GM18951 (cell line): ENCODE results near the gene MAPRE2.

Experiments
- POLR2A ChIP-seq: IDR thresholded peaks from 4 replicates; pipeline ENCODE4 v1.6.1; 2011; ENCODE audit warnings: mild to moderate bottlenecking; ENCODE audit not compliant: insufficient read length, insufficient read depth; ENCODE audit errors: extremely low read depth
- in situ Hi-C: fragments of 300-500 bp; cut with MboI; formaldehyde crosslinking; loops from one replicate; pipeline ENCODE4 v1.12.0; 2022; ENCODE audit warnings: low sequenced_read_pairs, mixed read lengths, inconsistent platforms; ENCODE audit not compliant: unreplicated experiment

The MAPRE2 gene

DNA sequence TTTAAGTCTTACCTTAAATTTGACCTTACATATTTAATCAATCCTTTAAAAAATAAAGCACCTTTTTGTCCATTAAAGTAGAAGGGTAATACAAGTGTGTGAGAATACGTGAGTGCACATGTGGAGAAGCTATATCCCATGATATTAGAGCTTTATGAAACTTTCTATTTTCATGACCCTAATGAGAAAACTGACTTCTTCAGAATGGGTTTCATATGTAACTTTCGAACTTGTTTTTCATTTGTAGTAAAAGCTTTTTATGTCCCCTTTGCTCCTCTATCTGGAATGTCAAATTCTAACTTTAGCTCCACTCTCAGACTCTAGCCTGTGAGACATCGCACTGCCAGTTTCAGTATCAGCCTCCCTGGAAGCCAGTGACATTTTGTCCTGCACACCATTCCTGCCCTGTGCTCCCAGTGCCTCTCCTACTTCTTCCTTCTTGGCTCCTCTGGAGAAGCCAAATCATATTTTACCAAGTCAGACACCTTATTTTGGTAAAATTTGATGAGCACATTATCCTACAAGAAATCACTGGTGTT is 42.0 kb downstream of the MAPRE2 start:
- in situ Hi-C loops: no loop called here
- TF ChIP-seq POLR2A: no peak

DNA sequence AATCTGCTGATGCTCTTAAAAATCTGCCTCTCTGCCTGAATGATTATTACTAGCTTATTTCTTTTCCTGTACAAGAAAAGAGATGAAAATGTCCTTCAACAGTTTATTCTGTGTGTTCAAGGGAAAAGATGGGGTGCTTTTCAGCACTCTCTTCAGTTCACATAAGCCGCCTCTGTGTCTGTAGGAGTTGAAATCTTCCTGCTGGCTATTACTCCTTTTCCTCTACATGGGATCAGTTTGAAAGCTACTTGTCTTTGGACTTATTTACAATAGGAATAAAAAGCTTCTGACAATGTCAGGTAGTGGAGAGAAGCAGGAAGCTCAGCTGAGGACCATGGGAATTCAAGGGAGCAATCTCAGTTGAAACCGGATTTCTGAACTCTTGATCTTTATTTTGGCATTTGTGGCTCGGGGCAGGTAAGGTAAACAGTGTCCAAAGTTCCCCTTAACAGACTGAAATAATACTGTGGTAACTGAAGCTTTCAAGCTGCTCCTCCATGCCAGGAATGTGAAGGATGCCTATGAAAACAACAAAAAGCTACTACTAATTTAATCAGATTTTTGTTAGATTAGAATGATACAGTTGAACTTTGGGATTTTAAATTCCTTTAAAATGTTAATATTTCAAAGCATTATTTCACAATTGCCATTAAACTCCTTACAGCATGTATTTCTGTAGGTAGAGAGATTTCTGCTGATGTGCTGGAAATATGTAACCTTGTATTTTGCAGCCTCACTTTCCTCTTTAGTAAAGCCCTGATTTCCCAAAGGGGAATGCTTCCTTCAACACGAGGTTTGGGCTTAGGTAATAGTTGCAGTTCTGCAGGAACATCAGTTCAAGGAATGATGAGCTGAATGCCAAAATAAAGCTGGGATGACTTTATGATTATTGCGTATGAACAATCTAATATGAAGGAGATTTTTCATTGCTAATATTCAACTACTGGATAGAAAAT is 43.6 kb downstream of the MAPRE2 start:
- in situ Hi-C loops: no loop called here
- no peak for TF ChIP-seq POLR2A

DNA sequence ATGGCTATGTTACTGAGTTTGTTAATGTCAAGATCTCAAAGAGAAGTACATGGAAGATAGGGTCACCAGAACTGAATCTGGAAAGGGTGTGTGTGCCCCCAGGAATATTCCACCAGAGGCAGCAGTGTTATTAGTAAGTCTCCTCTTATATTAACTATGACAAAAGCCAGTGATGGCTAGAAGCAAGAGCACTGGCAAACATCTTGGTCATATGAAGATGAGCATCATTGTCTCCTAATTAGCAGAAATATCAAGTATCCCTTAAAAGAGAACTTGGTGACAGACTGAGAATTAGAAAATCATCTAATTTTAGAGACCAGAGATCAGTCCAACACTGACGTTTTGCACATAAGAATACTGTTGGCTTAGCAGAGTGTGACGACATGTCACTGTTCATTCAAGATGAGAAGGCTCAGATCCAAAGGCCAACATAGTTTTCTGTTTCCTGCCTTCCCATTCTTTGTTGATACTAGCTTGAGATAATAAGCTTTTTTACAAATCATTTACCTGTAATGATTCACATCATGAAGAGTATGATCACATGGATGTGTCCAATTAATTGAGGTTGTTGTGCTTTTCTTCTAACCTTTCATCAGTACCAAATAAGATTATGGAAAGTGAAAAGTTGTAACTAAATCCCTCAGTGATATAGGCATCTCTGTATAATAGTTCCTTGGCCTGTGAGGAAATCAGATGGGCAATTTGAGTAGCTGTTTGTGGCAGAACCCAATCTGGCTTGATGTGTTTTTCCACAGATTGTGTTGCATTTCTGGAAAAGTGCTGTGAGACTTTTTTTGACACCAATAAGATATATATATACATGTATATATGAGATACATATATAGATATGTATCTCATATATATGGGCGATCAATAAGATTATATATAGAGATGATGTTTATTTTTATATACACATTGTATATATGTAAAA is 44.5 kb downstream of the MAPRE2 start:
- TF ChIP-seq POLR2A: no peak
- in situ Hi-C loops: no loop called here

DNA sequence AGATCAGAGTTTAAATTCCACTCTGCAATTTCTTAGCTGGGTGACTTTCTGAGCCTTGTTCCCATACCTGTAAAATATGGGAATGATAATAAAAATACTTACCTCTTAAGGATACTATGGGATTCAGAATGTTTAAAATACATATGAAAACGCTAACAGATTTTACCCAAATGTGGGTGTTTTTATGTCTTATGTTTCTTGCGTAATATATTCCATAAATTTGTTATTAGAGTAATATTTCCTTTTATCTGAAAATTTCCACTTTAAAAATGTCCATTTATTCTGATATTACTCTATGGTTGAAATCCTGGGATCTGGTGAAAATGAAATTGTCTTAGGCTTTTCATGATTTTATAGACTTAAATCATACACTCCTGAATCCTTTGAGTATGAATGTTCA is 45.5 kb downstream of the MAPRE2 start:
- in situ Hi-C loops: no loop called here
- TF ChIP-seq POLR2A: no peak

DNA sequence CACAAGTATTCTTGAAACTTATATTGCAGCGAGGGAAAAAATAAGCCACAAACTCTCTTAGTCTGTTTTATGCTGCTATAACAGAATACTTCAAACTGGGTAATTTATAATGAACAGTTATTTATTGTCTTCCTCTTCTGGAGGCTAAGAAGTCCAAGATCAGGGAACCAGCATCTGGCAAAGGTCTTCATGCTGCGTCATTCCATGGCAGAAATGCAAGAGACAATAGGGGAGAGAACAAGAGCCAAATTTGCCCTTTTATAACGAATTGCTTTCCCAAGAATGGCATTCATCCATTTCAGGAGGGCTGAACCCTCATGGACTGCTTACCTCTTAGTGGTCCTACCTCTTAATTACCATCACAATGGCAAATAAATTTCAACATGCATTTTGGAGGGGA is 46.5 kb downstream of the MAPRE2 start:
- no peak for TF ChIP-seq POLR2A
- in situ Hi-C loops: no loop called here

DNA sequence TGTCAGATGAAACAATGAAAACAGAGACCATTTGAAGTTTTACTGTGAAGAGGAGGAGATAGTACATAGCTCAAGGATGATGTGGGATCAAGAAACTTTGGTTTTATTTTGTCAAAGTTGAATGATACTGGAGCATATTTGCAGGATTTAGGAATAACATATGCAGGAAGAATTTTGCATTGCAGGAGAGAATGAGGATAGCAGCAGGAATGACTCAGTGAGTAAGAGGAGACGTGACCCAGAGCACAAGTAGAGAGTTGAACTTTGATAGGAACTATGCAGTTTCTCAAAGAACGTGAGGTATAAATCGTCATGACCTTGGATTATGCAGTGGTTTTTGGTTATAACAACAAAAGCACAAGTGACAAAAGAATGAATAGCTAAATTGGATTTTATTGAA is 47.7 kb downstream of the MAPRE2 start:
- in situ Hi-C loops: no loop called here
- no peak for TF ChIP-seq POLR2A

DNA sequence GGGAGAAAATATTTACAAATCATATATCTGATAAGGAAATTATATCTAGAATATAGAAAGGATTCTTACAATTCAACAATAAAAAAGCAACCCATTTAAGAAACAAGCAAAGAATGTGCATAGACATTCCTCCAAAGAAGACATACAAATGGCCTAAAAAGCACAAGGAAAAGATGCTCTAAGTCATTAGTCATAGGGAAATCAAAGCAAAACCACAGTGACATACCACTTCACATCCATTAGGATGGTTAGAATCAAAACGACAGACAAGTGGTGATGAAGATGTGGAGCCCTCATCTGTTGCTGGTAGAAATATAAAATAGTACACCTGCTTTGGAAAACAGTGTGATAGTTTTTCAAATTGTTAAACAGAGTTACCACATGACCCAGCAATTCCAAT is 48.2 kb downstream of the MAPRE2 start:
- no peak for TF ChIP-seq POLR2A
- in situ Hi-C loops: no loop called here

DNA sequence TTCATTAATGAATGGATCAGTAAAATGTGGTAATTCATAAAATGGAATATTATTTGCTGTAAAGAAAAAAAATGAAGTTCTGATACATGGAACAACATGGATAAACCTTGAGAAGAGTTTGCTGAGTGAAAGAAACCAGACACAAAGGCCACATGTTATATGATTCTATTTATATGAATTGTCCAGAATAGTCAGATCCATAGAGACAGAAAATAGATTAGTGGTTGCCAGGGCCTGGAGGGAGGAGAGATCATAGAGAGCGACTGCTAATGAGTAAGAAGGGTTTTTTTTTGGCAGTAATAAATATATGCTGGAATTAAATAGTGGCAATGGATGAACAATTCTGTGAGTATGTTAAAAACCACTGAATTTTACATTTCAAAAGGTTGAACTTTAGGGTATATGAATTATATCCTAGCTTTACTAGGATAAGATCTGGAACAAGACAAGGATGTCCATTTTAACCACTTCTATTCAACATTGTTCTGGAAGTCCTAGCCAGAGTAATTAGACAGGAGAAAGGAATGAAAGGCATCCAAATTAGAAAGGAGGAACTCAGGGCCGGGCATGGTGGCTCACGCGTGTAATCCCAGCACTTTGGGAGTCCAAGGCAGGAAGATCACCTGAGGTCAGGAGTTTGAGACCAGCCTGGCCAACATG is 48.8 kb downstream of the MAPRE2 start:
- no peak for TF ChIP-seq POLR2A
- in situ Hi-C loops: no loop called here

DNA sequence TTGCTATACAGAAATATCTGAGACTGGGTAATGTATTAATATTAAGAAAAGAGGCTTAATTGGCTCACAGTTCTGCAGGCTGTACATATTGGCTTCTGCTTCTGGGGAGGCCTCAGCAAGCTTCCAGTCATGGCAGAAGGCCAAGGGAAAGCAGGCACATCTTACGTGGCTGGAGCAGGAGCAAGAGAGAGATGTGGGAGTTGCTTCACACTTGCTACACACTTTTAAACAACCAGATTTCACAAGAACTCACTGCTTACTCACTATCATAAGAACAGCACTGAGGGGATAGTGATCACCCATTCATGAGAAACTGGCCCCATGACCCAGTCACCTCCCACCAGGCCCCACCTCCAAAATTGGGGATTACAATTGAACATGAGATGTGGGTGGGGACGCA is 50.6 kb downstream of the MAPRE2 start:
- in situ Hi-C loops: no loop called here
- no peak for TF ChIP-seq POLR2A

DNA sequence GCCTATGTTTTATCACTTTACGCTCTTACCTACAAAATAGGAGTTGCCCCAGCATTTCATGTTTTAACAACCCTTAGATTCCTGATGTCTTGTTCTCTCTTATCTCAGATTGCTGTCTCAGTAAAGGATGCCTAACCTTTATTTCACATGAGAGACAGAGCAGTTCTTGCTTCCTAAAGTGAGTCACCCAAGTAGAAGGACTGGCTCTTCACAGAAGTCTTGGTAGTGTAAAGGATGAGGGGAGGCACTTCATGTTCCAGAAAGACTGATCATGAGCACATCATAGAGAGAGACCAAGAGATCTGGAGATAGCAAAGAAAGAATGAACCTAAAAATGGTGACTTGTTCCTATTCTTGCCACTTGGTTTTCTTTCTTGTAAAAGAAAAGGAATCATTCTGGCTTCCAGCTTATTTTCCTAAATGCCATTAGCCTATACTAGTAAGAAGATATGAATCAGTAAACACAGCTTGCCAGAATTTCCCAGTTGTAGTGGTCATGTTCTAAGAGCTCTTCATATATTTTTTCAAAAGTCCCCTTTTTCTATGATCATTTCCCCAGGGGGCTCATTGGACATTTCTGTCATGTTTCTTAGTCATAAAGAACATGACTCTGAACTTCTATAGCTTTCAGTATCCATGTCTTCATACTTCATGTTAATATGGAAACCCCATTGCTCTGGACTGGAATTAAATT is 54.9 kb downstream of the MAPRE2 start:
- in situ Hi-C loops: no loop called here
- TF ChIP-seq POLR2A: no peak

DNA sequence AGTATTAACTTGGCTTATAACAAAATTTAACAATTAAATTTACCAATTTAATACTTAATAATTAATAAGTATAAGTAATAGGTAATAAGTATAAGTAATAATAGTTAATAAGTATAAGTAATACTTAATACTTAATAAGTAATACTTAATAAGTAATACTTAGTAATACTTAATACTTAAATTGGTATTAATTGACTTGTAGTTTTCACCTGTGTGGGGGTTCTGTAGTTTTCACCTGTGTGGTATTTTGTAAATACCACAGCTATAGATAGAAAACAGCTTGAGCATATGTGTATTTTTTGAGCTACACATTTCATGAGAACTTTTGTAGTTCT is 55.4 kb downstream of the MAPRE2 start:
- in situ Hi-C loops: no loop called here
- TF ChIP-seq POLR2A: no peak

DNA sequence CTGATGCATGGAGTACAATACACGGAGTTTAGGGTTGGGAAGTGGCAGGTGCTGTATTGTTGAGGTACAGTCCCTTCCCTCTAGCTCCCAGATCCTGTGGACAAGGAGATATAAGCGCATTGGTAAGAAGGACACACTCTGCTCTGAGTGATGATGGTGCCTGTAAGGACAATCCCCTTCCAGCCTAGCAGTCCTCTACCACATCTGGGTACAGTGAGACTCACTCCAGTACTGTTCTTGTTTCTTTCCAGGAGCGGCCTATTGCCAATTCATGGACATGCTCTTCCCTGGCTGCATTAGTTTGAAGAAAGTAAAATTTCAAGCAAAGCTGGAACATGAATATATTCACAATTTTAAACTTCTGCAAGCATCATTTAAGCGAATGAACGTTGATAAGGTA is 56.0 kb downstream of the MAPRE2 start:
- no peak for TF ChIP-seq POLR2A
- in situ Hi-C loops: no loop called here
